ENCODE measurements around the gene DZANK1. TPM values are rescaled to one million over a fixed set of nuclear protein-coding genes. Genes with fewer than 3 reads are reported as not detected.
A peak's percentile ranks its signal among the peaks of the same experiment; 100 is the strongest.

DZANK1 gene
- total and polyA plus RNA-seq, 9 of the 15 experiments (the other 6 are each of a cell fraction or from before 2014, with no cell fraction given): 0.04 to 0.18 (median 0.11) TPM; not detected in 2

DNA sequence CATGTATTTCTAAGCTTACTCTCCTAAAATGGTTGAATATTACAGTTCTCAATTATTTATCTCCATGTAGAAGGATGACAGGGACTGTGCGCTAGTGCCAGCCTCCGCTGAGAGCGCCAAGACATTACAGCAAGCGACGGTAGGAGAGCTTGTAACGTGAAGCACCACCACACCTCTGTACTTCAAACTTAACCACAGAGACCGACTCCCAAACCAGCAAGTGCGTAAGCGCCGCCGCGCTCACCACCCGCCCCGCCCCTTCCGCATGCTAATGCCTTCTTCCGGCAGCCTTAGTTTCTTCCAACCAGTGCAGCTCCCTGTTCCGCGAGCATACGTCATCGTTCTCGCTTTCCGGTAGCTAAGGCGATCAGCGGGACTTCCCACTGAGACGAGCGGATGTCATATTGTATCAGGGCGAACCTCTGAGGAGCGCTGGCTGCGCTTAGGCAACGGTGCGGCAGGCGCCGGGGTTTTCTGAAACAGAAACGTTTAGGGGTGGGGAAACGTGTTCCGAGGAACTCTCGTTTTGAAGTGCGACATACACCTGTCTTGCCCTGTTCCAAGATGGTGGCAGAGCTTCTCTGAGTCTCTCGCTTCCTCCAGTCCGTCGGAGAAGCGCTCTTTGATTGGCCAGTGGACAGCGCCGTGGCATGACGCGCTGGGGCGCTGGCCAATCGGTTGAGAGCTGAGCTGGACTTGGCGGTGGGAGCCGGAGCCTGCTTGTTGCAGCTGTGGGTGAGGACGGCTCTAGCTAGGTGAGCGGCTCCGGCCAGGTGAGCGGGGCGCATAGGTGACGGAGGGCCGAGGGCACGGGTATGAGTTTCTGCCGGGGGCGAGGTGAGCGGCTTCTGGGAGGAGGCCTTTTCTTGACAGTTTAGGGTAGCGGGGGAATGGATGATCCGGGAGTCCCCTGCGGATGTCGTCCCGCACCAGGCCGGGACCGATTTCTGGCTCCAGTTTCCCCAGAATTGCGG lies 40.7 kb upstream of the DZANK1 start, which contains the start of gene SEC23B (continued):
- TF ChIP-seq, protein P1, sequence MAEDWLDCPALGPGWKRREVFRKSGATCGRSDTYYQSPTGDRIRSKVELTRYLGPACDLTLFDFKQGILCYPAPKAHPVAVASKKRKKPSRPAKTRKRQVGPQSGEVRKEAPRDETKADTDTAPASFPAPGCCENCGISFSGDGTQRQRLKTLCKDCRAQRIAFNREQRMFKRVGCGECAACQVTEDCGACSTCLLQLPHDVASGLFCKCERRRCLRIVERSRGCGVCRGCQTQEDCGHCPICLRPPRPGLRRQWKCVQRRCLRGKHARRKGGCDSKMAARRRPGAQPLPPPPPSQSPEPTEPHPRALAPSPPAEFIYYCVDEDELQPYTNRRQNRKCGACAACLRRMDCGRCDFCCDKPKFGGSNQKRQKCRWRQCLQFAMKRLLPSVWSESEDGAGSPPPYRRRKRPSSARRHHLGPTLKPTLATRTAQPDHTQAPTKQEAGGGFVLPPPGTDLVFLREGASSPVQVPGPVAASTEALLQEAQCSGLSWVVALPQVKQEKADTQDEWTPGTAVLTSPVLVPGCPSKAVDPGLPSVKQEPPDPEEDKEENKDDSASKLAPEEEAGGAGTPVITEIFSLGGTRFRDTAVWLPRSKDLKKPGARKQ (CRISPR knock-in tag; IDR thresholded peaks at IDR 0.05): no peak
- TF ChIP-seq MAFF (IDR thresholded peaks at IDR 0.05; ENCODE audit: low read length) (no peak), IRF9 (tag; IDR thresholded peaks at IDR 0.05) (no peak), EP300 (IDR thresholded peaks at IDR 0.05; ENCODE audit: low read length) (no peak), POLR2H (tag; IDR thresholded peaks at IDR 0.05; ENCODE audit: low read depth) (peak; percentile 75), HSF4 (CRISPR knock-in tag; IDR thresholded peaks at IDR 0.05; ENCODE audit: borderline replicate concordance) (no peak), SIN3A (IDR thresholded peaks at IDR 0.05; ENCODE audit: borderline replicate concordance in 2 of 2, control insufficient read depth in 1 of 2, low read depth in 2 of 2, low read length in 2 of 2) (0 out of 4 replicates have a peak, but pooled peaks of 1 of the 2 experiments have one; percentile 27), PREB (CRISPR knock-in tag; IDR thresholded peaks at IDR 0.05) (no peak), RBM17 (IDR thresholded peaks at IDR 0.05; ENCODE audit: borderline replicate concordance, low read depth, low read length) (no peak), KLF1 (tag; IDR thresholded peaks at IDR 0.05) (no peak), SMARCA4 (IDR thresholded peaks at IDR 0.05) (no peak), CBX8 (IDR thresholded peaks at IDR 0.05; ENCODE audit: borderline replicate concordance, extremely low read depth, low read depth, low read length, poor library complexity, severe bottlenecking) (no peak), SRSF7 (optimal IDR thresholded peaks at IDR 0.05; ENCODE audit: low read depth, low read length) (no peak), NELFE (IDR thresholded peaks at IDR 0.05; ENCODE audit: insufficient read depth, insufficient read length) (no peak), BRD9 (IDR thresholded peaks at IDR 0.05; ENCODE audit: low read depth, partially characterized antibody) (no peak), TARDBP (IDR thresholded peaks at IDR 0.05) (no peak), NR2F6 (CRISPR knock-in tag; IDR thresholded peaks at IDR 0.05) (no peak)
- TF ChIP-seq, protein P2, sequence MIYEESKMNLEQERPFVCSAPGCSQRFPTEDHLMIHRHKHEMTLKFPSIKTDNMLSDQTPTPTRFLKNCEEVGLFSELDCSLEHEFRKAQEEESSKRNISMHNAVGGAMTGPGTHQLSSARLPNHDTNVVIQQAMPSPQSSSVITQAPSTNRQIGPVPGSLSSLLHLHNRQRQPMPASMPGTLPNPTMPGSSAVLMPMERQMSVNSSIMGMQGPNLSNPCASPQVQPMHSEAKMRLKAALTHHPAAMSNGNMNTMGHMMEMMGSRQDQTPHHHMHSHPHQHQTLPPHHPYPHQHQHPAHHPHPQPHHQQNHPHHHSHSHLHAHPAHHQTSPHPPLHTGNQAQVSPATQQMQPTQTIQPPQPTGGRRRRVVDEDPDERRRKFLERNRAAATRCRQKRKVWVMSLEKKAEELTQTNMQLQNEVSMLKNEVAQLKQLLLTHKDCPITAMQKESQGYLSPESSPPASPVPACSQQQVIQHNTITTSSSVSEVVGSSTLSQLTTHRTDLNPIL (CRISPR knock-in tag; IDR thresholded peaks at IDR 0.05): no peak
